H9 (cell line): Measurements from ENCODE around the gene TMEM92. TPM values are rescaled to one million over a fixed set of nuclear protein-coding genes. Genes with fewer than 3 reads are reported as not detected.

Experiments used
- DNase-seq: peaks from one replicate; pipeline ENCODE4 v3.0.0-alpha.2; 2017
- H2AFZ ChIP-seq: one replicate; pipeline ENCODE4 v1.6.1; 2013; ENCODE audit warnings: mild to moderate bottlenecking, low read length, control low read depth, moderate library complexity
- H2AK5ac ChIP-seq: 2 replicates; pipeline ENCODE4 v1.6.1; 2013; ENCODE audit warnings: low read length, control low read depth, mixed read lengths; ENCODE audit not compliant: insufficient read length
- H2BK120ac ChIP-seq: one replicate; pipeline ENCODE4 v1.6.1; 2013; ENCODE audit warnings: low read depth, mild to moderate bottlenecking, low read length, control low read depth, inconsistent platforms; ENCODE audit not compliant: poor library complexity, severe bottlenecking
- H2BK12ac ChIP-seq: 2 replicates; pipeline ENCODE4 v1.6.1; 2013; ENCODE audit warnings: low read length, control low read depth, mixed read lengths, low read depth; ENCODE audit not compliant: insufficient read length
- H2BK15ac ChIP-seq: 2 replicates; pipeline ENCODE4 v1.6.1; 2013; ENCODE audit warnings: low read depth, low read length, control low read depth
- H2BK20ac ChIP-seq: one replicate; pipeline ENCODE4 v1.6.1; 2013; ENCODE audit warnings: low read depth, mild to moderate bottlenecking, low read length, control low read depth, inconsistent platforms; ENCODE audit not compliant: poor library complexity, severe bottlenecking
- H2BK5ac ChIP-seq: 2 replicates; pipeline ENCODE4 v1.6.1; 2013; ENCODE audit warnings: low read length, control low read depth, mixed read lengths; ENCODE audit not compliant: insufficient read length
- H3K14ac ChIP-seq: 2 replicates; pipeline ENCODE4 v1.6.1; 2013; ENCODE audit warnings: low read length, control low read depth; ENCODE audit not compliant: insufficient read depth
- H3K18ac ChIP-seq: 2 replicates; pipeline ENCODE4 v1.6.1; 2013; ENCODE audit warnings: low read depth, mild to moderate bottlenecking, mixed read lengths, low read length, control low read depth; ENCODE audit not compliant: insufficient read length
- H3K23ac ChIP-seq: 2 replicates; pipeline ENCODE4 v1.6.1; 2013; ENCODE audit warnings: low read length, control low read depth, mixed read lengths, low read depth; ENCODE audit not compliant: insufficient read length
- H3K23me2 ChIP-seq: 2 replicates; pipeline ENCODE4 v1.6.1; 2013; ENCODE audit warnings: low read depth, mild to moderate bottlenecking, mixed read lengths, low read length, control low read depth; ENCODE audit not compliant: insufficient read length, poor library complexity, severe bottlenecking
- H3K27ac ChIP-seq: 2 replicates; pipeline ENCODE4 v1.5.1; 2013; ENCODE audit warnings: low read length, control low read depth, mixed read lengths, low read depth; ENCODE audit not compliant: insufficient read length
- H3K27me3 ChIP-seq: 2 replicates; pipeline ENCODE4 v1.6.1; 2013; ENCODE audit warnings: low read length, control low read depth, inconsistent platforms; ENCODE audit not compliant: insufficient read depth
- H3K4ac ChIP-seq: 2 replicates; pipeline ENCODE4 v1.6.1; 2013; ENCODE audit warnings: low read depth, mild to moderate bottlenecking, control low read depth, inconsistent platforms, low read length, moderate library complexity
- H3K4me1 ChIP-seq: 2 replicates; pipeline ENCODE4 v1.6.1; 2013; ENCODE audit warnings: low read length, control low read depth, inconsistent platforms; ENCODE audit not compliant: insufficient read depth
- H3K4me2 ChIP-seq: 2 replicates; pipeline ENCODE4 v1.6.1; 2013; ENCODE audit warnings: low read length, control low read depth, mixed read lengths; ENCODE audit not compliant: insufficient read length, insufficient read depth
- H3K56ac ChIP-seq: 2 replicates; pipeline ENCODE4 v1.6.1; 2013; ENCODE audit warnings: low read depth, mild to moderate bottlenecking, mixed read lengths, low read length, control low read depth; ENCODE audit not compliant: insufficient read length
- H3K79me1 ChIP-seq: 2 replicates; pipeline ENCODE4 v1.6.1; 2013; ENCODE audit warnings: low read depth, mild to moderate bottlenecking, moderate library complexity, low read length, control low read depth, inconsistent platforms; ENCODE audit not compliant: insufficient read depth, poor library complexity, severe bottlenecking
- H3K79me2 ChIP-seq: 2 replicates; pipeline ENCODE4 v1.6.1; 2013; ENCODE audit warnings: low read length, control low read depth, inconsistent platforms; ENCODE audit not compliant: insufficient read depth
- H3K9ac ChIP-seq: 2 replicates; pipeline ENCODE4 v1.6.1; 2013; ENCODE audit warnings: low read length, control low read depth, mixed read lengths; ENCODE audit not compliant: insufficient read length; ENCODE audit errors: extremely low read depth
- H3K9me3 ChIP-seq: one replicate; pipeline ENCODE4 v1.6.1; 2013; ENCODE audit warnings: low read depth, low read length, inconsistent platforms; ENCODE audit not compliant: control insufficient read depth
- H3T11ph ChIP-seq: one replicate; pipeline ENCODE4 v1.6.1; 2013; ENCODE audit warnings: mild to moderate bottlenecking, low read length, control low read depth, inconsistent platforms
- H4K20me1 ChIP-seq: one replicate; pipeline ENCODE4 v1.6.1; 2013; ENCODE audit not compliant: control insufficient read depth, insufficient read length, insufficient read depth
- H4K5ac ChIP-seq: 2 replicates; pipeline ENCODE4 v1.6.1; 2013; ENCODE audit warnings: low read depth, mild to moderate bottlenecking, mixed read lengths, low read length, control low read depth; ENCODE audit not compliant: insufficient read length
- H4K8ac ChIP-seq: replicated peaks from 2 replicates; pipeline ENCODE4 v1.6.1; 2013; ENCODE audit warnings: low read length, control low read depth, mixed read lengths, low read depth; ENCODE audit not compliant: insufficient read length
- H4K91ac ChIP-seq: 2 replicates; pipeline ENCODE4 v1.6.1; 2013; ENCODE audit warnings: low read depth, mild to moderate bottlenecking, moderate library complexity, mixed read lengths, low read length, control low read depth; ENCODE audit not compliant: insufficient read length
- H3K27ac Mint-ChIP-seq, 3 experiments: 2 replicates in 2 of 3; 3 replicates in 1 of 3; pipeline ENCODE4 v1.8.0; 2020 to 2021; ENCODE audit warnings: mixed read lengths in 3 of 3, mild to moderate bottlenecking in 1 of 3, moderate library complexity in 1 of 3
- H3K27me3 Mint-ChIP-seq: 2 replicates; pipeline ENCODE4 v1.8.0; 2021; ENCODE audit warnings: low read depth, mild to moderate bottlenecking, moderate library complexity, mixed read lengths
- H3K36me3 Mint-ChIP-seq, 3 experiments: 2 replicates in 2 of 3; 3 replicates in 1 of 3; pipeline ENCODE4 v1.8.0; 2020 to 2021; ENCODE audit warnings: low read depth in 3 of 3, mixed read lengths in 3 of 3; ENCODE audit not compliant: insufficient read depth in 1 of 3
- H3K4me1 Mint-ChIP-seq, 2 experiments: 2 replicates each; pipeline ENCODE4 v1.8.0; 2020; ENCODE audit warnings: mixed read lengths in 2 of 2
- H3K4me3 Mint-ChIP-seq, 2 experiments: 2 replicates in 1 of 2; 3 replicates in 1 of 2; pipeline ENCODE4 v1.8.0; 2020 to 2021; ENCODE audit warnings: mild to moderate bottlenecking in 2 of 2, mixed read lengths in 2 of 2, moderate library complexity in 1 of 2
- H3K9me3 Mint-ChIP-seq, 2 experiments: 2 replicates in 1 of 2; 3 replicates in 1 of 2; pipeline ENCODE4 v1.8.0; 2020; ENCODE audit warnings: mild to moderate bottlenecking in 2 of 2, mixed read lengths in 2 of 2, moderate library complexity in 1 of 2
- CTCF ChIP-seq: fragments of 200-600 bp; sonication (generic); conservative IDR thresholded peaks from 3 replicates; pipeline ENCODE4 v1.8.0; 2021; ENCODE audit warnings: antibody characterized with exemption, mild to moderate bottlenecking
- WGBS: extraction: QIAGEN DNeasy Blood & Tissue Kit; methylation state at CpG from one replicate; pipeline ENCODE4 v1.1.7; 2013; ENCODE audit warnings: missing lambda C conversion rate, low lambda C conversion rate, mixed read lengths; ENCODE audit not compliant: insufficient read length; ENCODE audit errors: extremely low coverage; 5-methylcytosine and 5-hydroxymethylcytosine counted together
- total RNA-seq: library from RNA; stranded (reverse); gene quantifications from 2 replicates; pipeline ENCODE4 v1.2.1, GENCODE V29; 2021

The TMEM92 gene
- total RNA-seq, 1 experiment from 2014 or later, result 10.9 TPM

- Histone ChIP-seq H2AFZ (no peak overlapping the region), H2BK12ac (no peak overlapping the region), H2BK5ac (no peak overlapping the region), H3K79me2 (no peaks in the 10 kb centered on the region), H3K79me1 (no peaks in the 10 kb centered on the region), H3K18ac (no peak overlapping the region), H3K27me3 (no peaks in the 10 kb centered on the region), H3K9ac (no peak overlapping the region), H3K4me1 (no peaks in the 10 kb centered on the region), H2BK120ac (no peak overlapping the region), H3K4ac (no peak overlapping the region), H3T11ph (no peak overlapping the region), H3K23me2 (no peaks in the 10 kb centered on the region), H2BK20ac (no peak overlapping the region), H4K8ac (no peak overlapping the region), H3K23ac (no peak overlapping the region), H4K20me1 (no peaks in the 10 kb centered on the region), H3K56ac (no peak overlapping the region), H3K14ac (no peak overlapping the region), H2AK5ac (no peak overlapping the region), H3K4me2 (no peak overlapping the region), H3K9me3 (no peaks in the 10 kb centered on the region), H4K5ac (no peak overlapping the region), H2BK15ac (no peak overlapping the region), H4K91ac (no peak overlapping the region), H3K27ac (no peak overlapping the region)
- Mint-ChIP-seq H3K27ac (no peak overlapping the region), H3K4me3 (no peak overlapping the region), H3K9me3 (peaks cover 29 to 30% of the 10 kb centered on the region in 2 experiments), H3K36me3 (peaks cover 1 to 10% (median 5%) of the 10 kb centered on the region in 3 experiments; a peak in 6 of 7 replicates), H3K27me3 (peaks cover 13% of the 10 kb centered on the region), H3K4me1 (no peaks in the 10 kb centered on the region)
- TF ChIP-seq CTCF, result no peak
- WGBS, result no CpG with 5 or more reads among the region's 6 CpGs
- DNase-seq, result no peak
Measured at GRCh38 chr17:50244771-50245170, 29.5 kb upstream of the TMEM92 start.
